Tibial artery (tissue), 4 donors: ENCODE measurements around the gene IVD.

Source experiments
- DNase-seq, 2 donors: peaks; one replicate each; pipeline ENCODE4 v3.0.0-alpha.2; 2019
- H3K27ac ChIP-seq, 2 donors: fragments of 200-600 bp; sonication (generic) in 1 of 2; 1 replicate in 1 of 2; 2 replicates in 1 of 2; pipeline ENCODE4 v1.5.1; 2018 to 2019; ENCODE audit warnings: mild to moderate bottlenecking in 1 of 2
- H3K27me3 ChIP-seq, 2 donors: fragments of 200-600 bp; sonication (generic) in 1 of 2; one replicate each; pipeline versions ENCODE4 v1.5.1 to v1.6.0; 2016 to 2019
- H3K36me3 ChIP-seq, 3 donors: fragments of 200-600 bp; sonication (generic) in 2 of 3; one replicate each; pipeline ENCODE4 v1.5.1; 2016 to 2019; ENCODE audit warnings: mild to moderate bottlenecking in 2 of 3
- H3K4me1 ChIP-seq, 4 donors: fragments of 200-600 bp; sonication (generic) in 2 of 4; 1 replicate in 3 of 4; 2 replicates in 1 of 4; pipeline ENCODE4 v1.5.1; 2016 to 2019
- H3K4me3 ChIP-seq, 2 donors: fragments of 200-600 bp; sonication (generic) in 1 of 2; 1 replicate in 1 of 2; 2 replicates in 1 of 2; pipeline ENCODE4 v1.5.1; 2018 to 2019; ENCODE audit warnings: mild to moderate bottlenecking in 2 of 2
- H3K9me3 ChIP-seq, 3 donors: fragments of 200-600 bp; sonication (generic) in 1 of 3; one replicate each; pipeline ENCODE4 v1.5.1; 2016 to 2019
- CTCF ChIP-seq, 2 experiments: fragments of 200-600 bp in 1 of 2; fragments of 450-650 bp in 1 of 2; IDR thresholded peaks; one replicate each; pipeline ENCODE4 v1.5.1; 2017 to 2019; ENCODE audit warnings: antibody characterized with exemption in 2 of 2, mild to moderate bottlenecking in 1 of 2, moderate library complexity in 1 of 2
- intact Hi-C: fragments of 100-400 bp; cut with DNase I; formaldehyde crosslinking; loops from one replicate; pipeline ENCODE4 v1.15.0; 2023; ENCODE audit warnings: low total_unique reads

IVD gene

GRCh38 chr15:40377606-40378005, 28.0 kb upstream of the IVD start:
- no peak overlapping the region for H3K27ac ChIP-seq
- H3K9me3 ChIP-seq: no peaks in the 10 kb centered on the region
- no peak overlapping the region for H3K4me3 ChIP-seq
- DNase-seq: no peak
- H3K36me3 ChIP-seq: no peaks in the 10 kb centered on the region
- H3K4me1 ChIP-seq: peaks cover 0 to 21% (median 10%) of the 10 kb centered on the region in 4 donors
- H3K27me3 ChIP-seq: no peaks in the 10 kb centered on the region
- intact Hi-C loops: no loop called here
- no peak for TF ChIP-seq CTCF (IDR thresholded peaks at IDR 0.05)

- peak overlapping the region in 1 of 2 donors; percentile 28 for H3K27ac ChIP-seq
- peaks cover 0 to 34% (median 19%) of the 10 kb centered on the region in 4 donors for H3K4me1 ChIP-seq
- TF ChIP-seq CTCF (IDR thresholded peaks at IDR 0.05): no peak
- intact Hi-C loops: no loop called here
- no peak for DNase-seq
- H3K27me3 ChIP-seq: no peaks in the 10 kb centered on the region
- no peak overlapping the region for H3K4me3 ChIP-seq
- no peaks in the 10 kb centered on the region for H3K9me3 ChIP-seq
- no peaks in the 10 kb centered on the region for H3K36me3 ChIP-seq
Observed at GRCh38 chr15:40379374-40379773, 26.2 kb upstream of the IVD start.

GRCh38 chr15:40379853-40380252, 25.7 kb upstream of the IVD start:
- Histone ChIP-seq H3K4me3 (no peak overlapping the region), H3K27ac (peak overlapping the region in 1 of 2 donors; percentile 28), H3K9me3 (no peaks in the 10 kb centered on the region), H3K4me1 (peaks cover 0 to 34% (median 19%) of the 10 kb centered on the region in 4 donors), H3K27me3 (no peaks in the 10 kb centered on the region), H3K36me3 (no peaks in the 10 kb centered on the region)
- no peak for TF ChIP-seq CTCF (IDR thresholded peaks at IDR 0.05)
- intact Hi-C loops: no loop called here
- DNase-seq: peak; percentile 77 to 88

GRCh38 chr15:40380636-40381035, 25.0 kb upstream of the IVD start:
- Histone ChIP-seq H3K27ac (peak overlapping the region in 1 of 2 donors; percentile 28), H3K9me3 (no peaks in the 10 kb centered on the region), H3K4me3 (no peak overlapping the region), H3K27me3 (no peaks in the 10 kb centered on the region), H3K36me3 (no peaks in the 10 kb centered on the region), H3K4me1 (peaks cover 0 to 34% (median 19%) of the 10 kb centered on the region in 4 donors)
- intact Hi-C loops: no loop called here
- DNase-seq: no peak
- no peak for TF ChIP-seq CTCF (IDR thresholded peaks at IDR 0.05)

GRCh38 chr15:40381818-40382529, 23.6 kb upstream of the IVD start:
- no peak for TF ChIP-seq CTCF (IDR thresholded peaks at IDR 0.05)
- H3K9me3 ChIP-seq: no peaks in the 10 kb centered on the region
- no peak for DNase-seq
- no peak overlapping the region for H3K27ac ChIP-seq
- peak overlapping the region in 1 of 2 donors; percentile 70 for H3K4me3 ChIP-seq
- no peaks in the 10 kb centered on the region for H3K27me3 ChIP-seq
- H3K36me3 ChIP-seq: peaks cover 0 to 11% (median 9%) of the 10 kb centered on the region in 3 donors
- peaks cover 0 to 34% (median 19%) of the 10 kb centered on the region in 4 donors for H3K4me1 ChIP-seq
- intact Hi-C loops: no loop called here
